IMR-90 (cell line): ENCODE measurements around the gene FAM209B. TPM values are rescaled to one million over a fixed set of nuclear protein-coding genes. Genes with fewer than 3 reads are reported as not detected.

Source experiments
- ATAC-seq: fragments of 200-7000 bp; cut with Tn5 transposase; 2 replicates; pipeline ENCODE4 v1.9.1; 2020; ENCODE audit warnings: low read depth, mild to moderate bottlenecking, moderate library complexity
- BruUV-seq: library from RNA; stranded (reverse); fragments of 400-500 nt; replicated peaks from 2 replicates; lab custom pipeline; 2021; lab: Mats Ljungman, UMichigan
- CTCF ChIA-PET: fragments of 300-600 bp; formaldehyde crosslinking; extraction: SDS; loops from one replicate; lab custom pipeline; 2021; ENCODE audit warnings: antibody characterized with exemption; lab: Yijun Ruan, JAX
- POLR2A ChIA-PET: fragments of 300-600 bp; sonication (Branson Sonifier 250); formaldehyde crosslinking; loops from one replicate; lab custom pipeline; 2022; ENCODE audit warnings: antibody characterized with exemption; ENCODE audit not compliant: unreplicated experiment; lab: Charles Lee
- DNase-seq: peaks from one replicate; pipeline ENCODE4 v3.0.0; 2013
- H2AFZ ChIP-seq: replicated peaks from 2 replicates; pipeline ENCODE3; 2013; ENCODE audit warnings: low read length, mild to moderate bottlenecking; ENCODE audit not compliant: poor library complexity
- H2AK5ac ChIP-seq: 2 replicates; pipeline ENCODE4 v1.6.1; 2013; ENCODE audit warnings: low read depth, low read length, inconsistent platforms
- H2AK9ac ChIP-seq: replicated peaks from 2 replicates; pipeline ENCODE3; 2013; ENCODE audit warnings: mild to moderate bottlenecking, low read depth, low read length, moderate library complexity; ENCODE audit not compliant: poor library complexity
- H2BK120ac ChIP-seq: 2 replicates; pipeline ENCODE4 v1.6.1; 2013; ENCODE audit warnings: low read depth, low read length, inconsistent platforms
- H2BK15ac ChIP-seq: 3 replicates; pipeline ENCODE4 v1.6.1; 2013; ENCODE audit warnings: low read depth, low read length, inconsistent platforms
- H2BK20ac ChIP-seq: 2 replicates; pipeline ENCODE4 v1.6.1; 2013; ENCODE audit warnings: low read depth, mild to moderate bottlenecking, inconsistent platforms, low read length, moderate library complexity
- H2BK5ac ChIP-seq: 2 replicates; pipeline ENCODE4 v1.6.1; 2013; ENCODE audit warnings: mild to moderate bottlenecking, low read depth, low read length, inconsistent platforms; ENCODE audit not compliant: poor library complexity, severe bottlenecking
- H3K14ac ChIP-seq: replicated peaks from 2 replicates; pipeline ENCODE4 v1.6.1; 2013; ENCODE audit warnings: low read depth, low read length, inconsistent platforms
- H3K18ac ChIP-seq: 2 replicates; pipeline ENCODE4 v1.6.1; 2013; ENCODE audit warnings: low read depth, low read length, control low read depth
- H3K23ac ChIP-seq: 2 replicates; pipeline ENCODE4 v1.6.1; 2013; ENCODE audit warnings: low read depth, low read length, inconsistent platforms
- H3K27ac ChIP-seq: 2 replicates; pipeline ENCODE4 v1.5.1; 2013; ENCODE audit warnings: mild to moderate bottlenecking, control low read depth, low read length; ENCODE audit not compliant: insufficient read depth
- H3K27me3 ChIP-seq: 2 replicates; pipeline ENCODE4 v1.6.1; 2013; ENCODE audit warnings: low read length; ENCODE audit not compliant: control insufficient read depth, insufficient read depth
- H3K36me3 ChIP-seq: 2 replicates; pipeline ENCODE4 v1.6.1; 2013; ENCODE audit warnings: low read length, mixed read lengths; ENCODE audit not compliant: control insufficient read depth, insufficient read depth
- H3K4ac ChIP-seq: 2 replicates; pipeline ENCODE4 v1.6.1; 2013; ENCODE audit warnings: low read depth, low read length, inconsistent platforms
- H3K4me1 ChIP-seq: 2 replicates; pipeline ENCODE4 v1.6.1; 2013; ENCODE audit warnings: low read length, mixed read lengths; ENCODE audit not compliant: control insufficient read depth, insufficient read depth
- H3K4me2 ChIP-seq: 2 replicates; pipeline ENCODE4 v1.6.1; 2013; ENCODE audit warnings: low read depth, mild to moderate bottlenecking, control low read depth, low read length, moderate library complexity
- H3K4me3 ChIP-seq: 2 replicates; pipeline ENCODE4 v1.5.1; 2013; ENCODE audit warnings: low read depth, mild to moderate bottlenecking, control low read depth, low read length, moderate library complexity; ENCODE audit not compliant: insufficient read depth
- H3K56ac ChIP-seq: 2 replicates; pipeline ENCODE4 v1.6.1; 2013; ENCODE audit warnings: low read length, inconsistent platforms; ENCODE audit not compliant: insufficient read depth; ENCODE audit errors: extremely low read depth
- H3K79me1 ChIP-seq, 2 experiments: 2 replicates each; pipeline ENCODE4 v1.6.1; 2013; ENCODE audit warnings: low read length in 2 of 2, inconsistent platforms in 1 of 2, low read depth in 1 of 2
- H3K9ac ChIP-seq: 2 replicates; pipeline ENCODE4 v1.6.1; 2013; ENCODE audit warnings: low read depth, low read length, control low read depth
- H3K9me1 ChIP-seq: 2 replicates; pipeline ENCODE4 v1.6.1; 2013; ENCODE audit warnings: low read length, inconsistent platforms; ENCODE audit not compliant: insufficient read depth
- H3K9me3 ChIP-seq: 2 replicates; pipeline ENCODE4 v1.6.1; 2013; ENCODE audit warnings: low read length; ENCODE audit not compliant: control insufficient read depth, insufficient read depth
- H4K20me1 ChIP-seq: 2 replicates; pipeline ENCODE4 v1.6.1; 2013; ENCODE audit warnings: low read length, inconsistent platforms; ENCODE audit not compliant: insufficient read depth
- H4K5ac ChIP-seq: 2 replicates; pipeline ENCODE4 v1.6.1; 2013; ENCODE audit warnings: mild to moderate bottlenecking, low read depth, low read length, control low read depth
- H4K8ac ChIP-seq, 2 experiments: 2 replicates each; pipeline ENCODE4 v1.6.1; 2013; ENCODE audit warnings: low read depth in 2 of 2, low read length in 2 of 2, control low read depth in 1 of 2, inconsistent platforms in 1 of 2
- H4K91ac ChIP-seq: 2 replicates; pipeline ENCODE4 v1.6.1; 2013; ENCODE audit warnings: low read depth, low read length, inconsistent platforms; ENCODE audit not compliant: insufficient read depth
- CEBPB ChIP-seq: IDR thresholded peaks from 2 replicates; pipeline ENCODE4 v1.6.1; 2012; ENCODE audit warnings: low read depth, low read length, improper control_type of control experiment
- CHD1 ChIP-seq: IDR thresholded peaks from 2 replicates; pipeline ENCODE4 v1.6.1; 2012; ENCODE audit warnings: low read depth, low read length, improper control_type of control experiment
- FOS ChIP-seq: fragments of 150-350 bp; IDR thresholded peaks from 2 replicates; pipeline ENCODE4 v1.6.1; 2016; ENCODE audit warnings: low read depth, low read length
- MAFK ChIP-seq: IDR thresholded peaks from 2 replicates; pipeline ENCODE4 v1.6.1; 2012; ENCODE audit warnings: low read depth, low read length, improper control_type of control experiment
- MAZ ChIP-seq: IDR thresholded peaks from 2 replicates; pipeline ENCODE4 v1.6.1; 2012; ENCODE audit warnings: low read depth, mild to moderate bottlenecking, low read length, improper control_type of control experiment, moderate library complexity, borderline replicate concordance
- NFE2L2 ChIP-seq: fragments of 150-350 bp; IDR thresholded peaks from 2 replicates; pipeline ENCODE4 v1.6.1; 2016; ENCODE audit warnings: low read depth, mild to moderate bottlenecking, low read length
- POLR2A ChIP-seq: IDR thresholded peaks from 2 replicates; pipeline ENCODE4 v1.6.1; 2012; ENCODE audit warnings: mild to moderate bottlenecking, low read depth, low read length
- RAD21 ChIP-seq: IDR thresholded peaks from 2 replicates; pipeline ENCODE4 v1.6.1; 2012; ENCODE audit warnings: low read length, improper control_type of control experiment
- SMC3 ChIP-seq: fragments of 150-350 bp; IDR thresholded peaks from 2 replicates; pipeline ENCODE4 v1.6.1; 2016; ENCODE audit warnings: low read depth, mild to moderate bottlenecking, antibody characterized with exemption, low read length, moderate library complexity
- WGBS, 2 experiments: methylation state at CpG; one replicate each; pipeline versions ENCODE4 v1.1.5 to v1.1.7; 2013; ENCODE audit warnings: missing lambda C conversion rate in 2 of 2; ENCODE audit not compliant: insufficient read length in 1 of 2; ENCODE audit errors: extremely low coverage in 2 of 2; 5-methylcytosine and 5-hydroxymethylcytosine counted together
- dilution Hi-C: fragments of 300-500 bp; cut with HindIII; formaldehyde crosslinking; loops from one replicate; pipeline ENCODE4 v1.14.3; 2018; ENCODE audit warnings: low sequenced_read_pairs; ENCODE audit not compliant: unreplicated experiment
- in situ Hi-C: fragments of 300-500 bp; cut with MboI; formaldehyde crosslinking; loops from 3 replicates; pipeline ENCODE4 v1.14.3; 2019; ENCODE audit warnings: low sequenced_read_pairs, inconsistent platforms, mixed read lengths
- intact Hi-C: fragments of 100-400 bp; cut with micrococcal nuclease; formaldehyde crosslinking; loops from 2 replicates; pipeline ENCODE4 v1.10.0; 2022
- polyA plus RNA-seq, 3 experiments: library from polyadenylated mRNA; depleted of rRNA; stranded (reverse); fragments of >200 nt; gene quantifications; 2 replicates each; pipeline ENCODE4 v1.2.3, GENCODE V29; 2012; ENCODE audit warnings: low replicate concordance in 1 of 3
- total RNA-seq: library from RNA; depleted of rRNA; stranded (reverse); fragments of >200 nt; gene quantifications from 2 replicates; pipeline ENCODE4 v1.2.3, GENCODE V29; 2012
- TF ChIP-seq, protein P1 (sequence below): fragments of 150-350 bp; IDR thresholded peaks from 2 replicates; pipeline ENCODE4 v1.6.1; 2017; ENCODE audit warnings: mild to moderate bottlenecking, antibody characterized with exemption, low read length, low read depth
- TF ChIP-seq, protein P2 (sequence below): conservative IDR thresholded peaks from 2 replicates; pipeline ENCODE4 v1.5.1; 2012; ENCODE audit warnings: mild to moderate bottlenecking, low read depth, low read length, improper control_type of control experiment

The FAM209B gene
- total and polyA plus RNA-seq, 2 of the 4 experiments (the other 2 are of a cell fraction), result 0.24 TPM; not detected in 1

DNA sequence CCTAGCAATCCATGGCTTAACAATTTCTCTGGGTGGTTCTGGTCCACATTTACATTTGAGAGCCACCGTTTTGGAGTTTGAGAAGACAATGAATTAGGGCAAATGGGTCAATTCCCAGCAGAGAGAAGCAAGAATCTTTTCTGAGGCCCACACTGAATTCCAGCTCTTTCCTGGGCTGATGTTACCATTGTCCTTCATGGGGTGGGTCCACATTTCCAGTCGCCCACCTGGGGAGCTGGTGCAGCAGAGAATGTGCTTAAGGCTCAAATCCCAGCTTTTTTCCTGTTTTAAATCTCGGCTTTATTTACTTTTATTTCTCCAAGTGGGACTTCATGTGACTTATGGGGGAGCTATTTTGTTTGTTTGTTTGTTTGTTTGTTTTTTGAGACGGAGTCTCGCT, 51.9 kb downstream of the FAM209B start:
- H2BK15ac ChIP-seq, result no peak overlapping the region
- WGBS, 2 experiments, result no CpG with 5 or more reads among the region's 5 CpGs
- in situ Hi-C loops, result no loop called here
- no peak for TF ChIP-seq RAD21
- TF ChIP-seq SMC3, result no peak
- TF ChIP-seq MAFK, result no peak
- TF ChIP-seq NFE2L2, result no peak
- TF ChIP-seq CHD1, result no peak
- TF ChIP-seq FOS, result no peak
- no peak for TF ChIP-seq MAZ
- TF ChIP-seq, protein P1, sequence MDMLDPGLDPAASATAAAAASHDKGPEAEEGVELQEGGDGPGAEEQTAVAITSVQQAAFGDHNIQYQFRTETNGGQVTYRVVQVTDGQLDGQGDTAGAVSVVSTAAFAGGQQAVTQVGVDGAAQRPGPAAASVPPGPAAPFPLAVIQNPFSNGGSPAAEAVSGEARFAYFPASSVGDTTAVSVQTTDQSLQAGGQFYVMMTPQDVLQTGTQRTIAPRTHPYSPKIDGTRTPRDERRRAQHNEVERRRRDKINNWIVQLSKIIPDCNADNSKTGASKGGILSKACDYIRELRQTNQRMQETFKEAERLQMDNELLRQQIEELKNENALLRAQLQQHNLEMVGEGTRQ, result no peak
- TF ChIP-seq, protein P2, sequence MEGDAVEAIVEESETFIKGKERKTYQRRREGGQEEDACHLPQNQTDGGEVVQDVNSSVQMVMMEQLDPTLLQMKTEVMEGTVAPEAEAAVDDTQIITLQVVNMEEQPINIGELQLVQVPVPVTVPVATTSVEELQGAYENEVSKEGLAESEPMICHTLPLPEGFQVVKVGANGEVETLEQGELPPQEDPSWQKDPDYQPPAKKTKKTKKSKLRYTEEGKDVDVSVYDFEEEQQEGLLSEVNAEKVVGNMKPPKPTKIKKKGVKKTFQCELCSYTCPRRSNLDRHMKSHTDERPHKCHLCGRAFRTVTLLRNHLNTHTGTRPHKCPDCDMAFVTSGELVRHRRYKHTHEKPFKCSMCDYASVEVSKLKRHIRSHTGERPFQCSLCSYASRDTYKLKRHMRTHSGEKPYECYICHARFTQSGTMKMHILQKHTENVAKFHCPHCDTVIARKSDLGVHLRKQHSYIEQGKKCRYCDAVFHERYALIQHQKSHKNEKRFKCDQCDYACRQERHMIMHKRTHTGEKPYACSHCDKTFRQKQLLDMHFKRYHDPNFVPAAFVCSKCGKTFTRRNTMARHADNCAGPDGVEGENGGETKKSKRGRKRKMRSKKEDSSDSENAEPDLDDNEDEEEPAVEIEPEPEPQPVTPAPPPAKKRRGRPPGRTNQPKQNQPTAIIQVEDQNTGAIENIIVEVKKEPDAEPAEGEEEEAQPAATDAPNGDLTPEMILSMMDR, result no peak
- TF ChIP-seq CEBPB, result no peak
- no peak for TF ChIP-seq POLR2A
- no peak overlapping the region for H2BK5ac ChIP-seq
- no peaks in the 10 kb centered on the region for H3K9me1 ChIP-seq
- peaks cover 5% of the 10 kb centered on the region; the same call in 1 of the 2 replicates for H3K27me3 ChIP-seq
- H3K27ac ChIP-seq, result no peak overlapping the region
- H3K4me2 ChIP-seq, result no peak overlapping the region
- no peak overlapping the region for H3K4me3 ChIP-seq
- no peak overlapping the region for H2AFZ ChIP-seq
- H3K79me1 ChIP-seq, result no peaks in the 10 kb centered on the region
- no peak overlapping the region for H3K18ac ChIP-seq
- no peak overlapping the region for H3K56ac ChIP-seq
- no peak overlapping the region for H3K9ac ChIP-seq
- no peaks in the 10 kb centered on the region for H3K36me3 ChIP-seq
- ChIA-PET CTCF (no interaction called here), POLR2A (no interaction called here)
- H3K4me1 ChIP-seq, result no peaks in the 10 kb centered on the region
- H3K9me3 ChIP-seq, result no peaks in the 10 kb centered on the region
- H4K20me1 ChIP-seq, result no peaks in the 10 kb centered on the region
- H4K91ac ChIP-seq, result no peak overlapping the region
- H3K23ac ChIP-seq, result no peak overlapping the region
- intact Hi-C loops, result no loop called here
- BruUV-seq, result no TSS peak
- dilution Hi-C loops, result no loop called here
- H2BK120ac ChIP-seq, result no peak overlapping the region
- no peak for DNase-seq
- no peak overlapping the region for H2BK20ac ChIP-seq
- no peak overlapping the region for H4K5ac ChIP-seq
- ATAC-seq, result no peak
- H4K8ac ChIP-seq, result no peak overlapping the region
- no peak overlapping the region for H3K4ac ChIP-seq
- H2AK9ac ChIP-seq, result no peak overlapping the region
- no peak overlapping the region for H3K14ac ChIP-seq
- H2AK5ac ChIP-seq, result no peak overlapping the region
